ENCODE results near the gene KDM2A. TPM values are rescaled to one million over a fixed set of nuclear protein-coding genes. Genes with fewer than 3 reads are reported as not detected.

The KDM2A gene
- total and polyA plus RNA-seq, 2 donors (not counting 3 experiments of a cell fraction or from before 2014, with no cell fraction given) = 72.2 to 79.5 TPM

GRCh38 chr11:67300756-67301312 is 181.8 kb downstream of the KDM2A start:
- dilution Hi-C loops (cut with MboI; ENCODE audit: extremely low pct_ligation_motif_present, low sequenced_read_pairs) (no loop called here), intact Hi-C loops (cut with micrococcal nuclease) (no loop called here)
- TF ChIP-seq EZH2 (IDR thresholded peaks at IDR 0.05; ENCODE audit: borderline replicate concordance, low read depth, low read length, severe bottlenecking) (no peak), JUN (IDR thresholded peaks at IDR 0.05; ENCODE audit: borderline replicate concordance, insufficient read depth, insufficient read length, low read depth) (no peak), MAX (IDR thresholded peaks at IDR 0.05; ENCODE audit: insufficient read depth, insufficient read length) (no peak), MYC (IDR thresholded peaks at IDR 0.05; ENCODE audit: low read depth, low read length) (no peak), POLR2A (IDR thresholded peaks at IDR 0.05; ENCODE audit: low read depth, low read length) (no peak), POLR2AphosphoS5 (IDR thresholded peaks at IDR 0.05; ENCODE audit: insufficient read depth, low read depth, low read length) (no peak), GATA2 (IDR thresholded peaks at IDR 0.05; ENCODE audit: insufficient read depth, insufficient read length, low read depth, low read length) (no peak), FOS (IDR thresholded peaks at IDR 0.05; ENCODE audit: borderline replicate concordance, insufficient read depth, low read length) (no peak), CTCF (IDR thresholded peaks at IDR 0.05; ENCODE audit: extremely low read depth in 1 of 2, insufficient read depth in 1 of 2, low read depth in 1 of 2, low read length in 2 of 2) (no peak)
- H2AFZ ChIP-seq (ENCODE audit: low read depth, low read length) = no peak overlapping the region
- no peak overlapping the region for H3K4me3 ChIP-seq (replicated peaks in 1 of 3; ENCODE audit: insufficient read depth in 1 of 3, low read depth in 1 of 3, low read length in 3 of 3)
- H3K4me1 ChIP-seq (ENCODE audit: control insufficient read depth, extremely low read depth, insufficient read depth, low read length) = peaks cover 3% of the 10 kb centered on the region
- ChIA-PET CTCF (interaction anchor here (0.5 to 3.1 kb wide), 3 partner anchors 10 to 82 kb away, joined by 4 to 18 read pairs (median 4); no protein-coding TSS in a partner anchor), POLR2A (no interaction called here)
- H3K79me2 ChIP-seq (ENCODE audit: control insufficient read depth, insufficient read depth, low read length) = peaks cover 8% of the 10 kb centered on the region
- H3K9me3 ChIP-seq (replicated peaks; ENCODE audit: control insufficient read depth, insufficient read depth, low read length) = no peaks in the 10 kb centered on the region
- peaks cover 0 to 27% of the 10 kb centered on the region in 2 experiments for H3K36me3 ChIP-seq (ENCODE audit: control insufficient read depth in 2 of 2, extremely low read depth in 1 of 2, insufficient read depth in 2 of 2, low read length in 2 of 2)
- no TSS peak for BruUV-seq (replicated peaks)
- no peak overlapping the region for H3K9ac ChIP-seq (replicated peaks; ENCODE audit: extremely low read depth, insufficient read depth, low read length)
- H4K20me1 ChIP-seq (replicated peaks; ENCODE audit: control insufficient read depth, extremely low read depth, insufficient read depth, low read length) = no peaks in the 10 kb centered on the region
- FAIRE-seq = no peak
- no peaks in the 10 kb centered on the region for H3K9me1 ChIP-seq (replicated peaks; ENCODE audit: control insufficient read depth, extremely low read depth, insufficient read depth, low read length)
- H3K27ac ChIP-seq (ENCODE audit: insufficient read depth, low read depth, low read length) = no peak overlapping the region
- no peak for DNase-seq (ENCODE audit: low read depth, low spot score)
- H3K27me3 ChIP-seq (ENCODE audit: control insufficient read depth in 2 of 2, insufficient read depth in 2 of 2, low read length in 2 of 2) = no peaks in the 10 kb centered on the region
- no peak overlapping the region for H3K4me2 ChIP-seq (ENCODE audit: insufficient read depth, low read length)
